ENCODE data around the gene COL6A3.

- TF ChIP-seq ZNF274 (IDR thresholded peaks at IDR 0.05; ENCODE audit: low read depth, low read length), result no peak
- TF ChIP-seq YY1 (IDR thresholded peaks at IDR 0.05; ENCODE audit: insufficient read depth, insufficient read length), result no peak
- TF ChIP-seq SUZ12 (IDR thresholded peaks at IDR 0.05; ENCODE audit: extremely low read depth, insufficient read depth, insufficient read length), result no peak
These were observed 34.2 kb upstream of the COL6A3 start for GRCh38 chr2:237448171-237448570.
